Kidney (tissue), 14 donors: ENCODE measurements around the gene SIGLEC12. TPM values are rescaled to one million over a fixed set of nuclear protein-coding genes. Genes with fewer than 3 reads are reported as not detected.

Source experiments
- DNase-seq, 5 donors: peaks; one replicate each; pipeline ENCODE4 v3.0.0-alpha.2; 2013 to 2020
- FAIRE-seq: peaks from 2 replicates; lab custom pipeline; 2012; peaks lifted over from hg19 to GRCh38; lab: Jason Lieb, UNC
- H3K27ac ChIP-seq, 2 donors: one replicate each; pipeline ENCODE4 v1.7.0; 2013; ENCODE audit warnings: low read depth in 2 of 2, low read length in 2 of 2, inconsistent platforms in 1 of 2
- H3K27me3 ChIP-seq: one replicate; pipeline ENCODE4 v1.7.1; 2013; ENCODE audit warnings: low read length, inconsistent platforms; ENCODE audit not compliant: control insufficient read depth, insufficient read depth
- H3K36me3 ChIP-seq, 3 donors: one replicate each; pipeline versions ENCODE4 v1.7.0 to v1.7.1; 2013; ENCODE audit warnings: low read length in 3 of 3, control low read depth in 1 of 3, inconsistent platforms in 1 of 3; ENCODE audit not compliant: insufficient read depth in 3 of 3, control insufficient read depth in 2 of 3
- H3K4me1 ChIP-seq, 3 donors: one replicate each; pipeline versions ENCODE4 v1.7.0 to v1.7.1; 2013; ENCODE audit warnings: low read length in 3 of 3, inconsistent platforms in 1 of 3, low read depth in 1 of 3; ENCODE audit not compliant: control insufficient read depth in 2 of 3, insufficient read depth in 2 of 3
- H3K4me3 ChIP-seq, 3 donors: one replicate each; pipeline versions ENCODE4 v1.7.0 to v1.8.1; 2013; ENCODE audit warnings: low read length in 3 of 3, control low read depth in 1 of 3, inconsistent platforms in 1 of 3
- H3K9ac ChIP-seq, 3 donors: one replicate each; pipeline versions ENCODE4 v1.7.0 to v1.7.1; 2013; ENCODE audit warnings: low read length in 3 of 3, control low read depth in 1 of 3, inconsistent platforms in 1 of 3
- H3K9me3 ChIP-seq, 3 donors: one replicate each; pipeline versions ENCODE4 v1.7.0 to v1.7.1; 2013; ENCODE audit warnings: low read length in 3 of 3, control low read depth in 1 of 3, inconsistent platforms in 1 of 3; ENCODE audit not compliant: control insufficient read depth in 2 of 3, insufficient read depth in 1 of 3
- intact Hi-C: fragments of 100-400 bp; cut with DNase I; formaldehyde crosslinking; loops from one replicate; pipeline ENCODE4 v1.11.1; 2022
- polyA plus RNA-seq: library from polyadenylated mRNA; stranded (reverse); fragments of 350-450 nt; fragmentation: Illumina TruSeq; extraction: RNeasy Lipid Tissue Mini Kit (QIAGEN cat#74804); gene quantifications from one replicate; pipeline ENCODE4 v1.2.3, GENCODE V29; 2014; ENCODE audit warnings: low read depth, low replicate concordance; ENCODE audit not compliant: insufficient read depth
- total RNA-seq: library from RNA; stranded (reverse); fragmentation: NEBNext Ultra II Directional; extraction: Animal tissue kit (Norgen Biotek cat#: 25700); gene quantifications from one replicate; pipeline ENCODE4 v1.2.1, GENCODE V29; 2021
- TF ChIP-seq, protein P1 (sequence below): IDR thresholded peaks from 3 replicates; pipeline ENCODE4 v1.5.1; 2012; ENCODE audit warnings: mild to moderate bottlenecking, moderate library complexity, borderline replicate concordance; ENCODE audit not compliant: insufficient read depth; ENCODE audit errors: extremely low read depth
- donor health status: control.
- donor health status: control.
- donor health status: control.
- donor health status: control.
- donor health status: control.
- donor health status: DM: yes; HTN: yes; CAD: no.
- donor health status: Normal renal cell carcinoma (clear cell type).

Gene SIGLEC12
- total and polyA plus RNA-seq, 2 donors from 2014 or later, result 0.66 TPM; not detected in 1

DNA sequence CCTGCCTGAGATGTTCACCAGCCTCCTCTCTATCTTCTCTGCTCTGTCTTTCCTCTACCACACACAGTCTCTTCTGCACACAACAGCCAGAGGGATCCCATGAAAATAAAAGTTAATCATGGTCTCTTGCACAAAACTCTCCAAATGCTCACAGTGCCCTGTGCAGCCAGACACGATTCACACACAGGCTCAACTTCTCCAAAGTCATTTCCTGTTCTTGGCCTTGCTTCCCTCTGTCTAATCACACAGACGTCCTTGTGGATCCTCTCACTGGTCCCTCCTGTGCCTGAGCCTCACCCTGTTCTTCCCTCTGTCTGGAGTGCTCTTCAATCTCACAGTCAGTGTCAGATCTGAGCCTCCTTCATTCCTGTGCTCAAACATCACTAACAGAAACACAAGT is 7.8 kb downstream of the SIGLEC12 start:
- Histone ChIP-seq H3K27me3 (no peaks in the 10 kb centered on the region), H3K36me3 (no peaks in the 10 kb centered on the region), H3K9me3 (no peaks in the 10 kb centered on the region), H3K4me1 (no peaks in the 10 kb centered on the region), H3K4me3 (no peak overlapping the region), H3K27ac (no peak overlapping the region), H3K9ac (no peak overlapping the region)
- FAIRE-seq (no peak), DNase-seq (no peak)
- TF ChIP-seq, protein P1, sequence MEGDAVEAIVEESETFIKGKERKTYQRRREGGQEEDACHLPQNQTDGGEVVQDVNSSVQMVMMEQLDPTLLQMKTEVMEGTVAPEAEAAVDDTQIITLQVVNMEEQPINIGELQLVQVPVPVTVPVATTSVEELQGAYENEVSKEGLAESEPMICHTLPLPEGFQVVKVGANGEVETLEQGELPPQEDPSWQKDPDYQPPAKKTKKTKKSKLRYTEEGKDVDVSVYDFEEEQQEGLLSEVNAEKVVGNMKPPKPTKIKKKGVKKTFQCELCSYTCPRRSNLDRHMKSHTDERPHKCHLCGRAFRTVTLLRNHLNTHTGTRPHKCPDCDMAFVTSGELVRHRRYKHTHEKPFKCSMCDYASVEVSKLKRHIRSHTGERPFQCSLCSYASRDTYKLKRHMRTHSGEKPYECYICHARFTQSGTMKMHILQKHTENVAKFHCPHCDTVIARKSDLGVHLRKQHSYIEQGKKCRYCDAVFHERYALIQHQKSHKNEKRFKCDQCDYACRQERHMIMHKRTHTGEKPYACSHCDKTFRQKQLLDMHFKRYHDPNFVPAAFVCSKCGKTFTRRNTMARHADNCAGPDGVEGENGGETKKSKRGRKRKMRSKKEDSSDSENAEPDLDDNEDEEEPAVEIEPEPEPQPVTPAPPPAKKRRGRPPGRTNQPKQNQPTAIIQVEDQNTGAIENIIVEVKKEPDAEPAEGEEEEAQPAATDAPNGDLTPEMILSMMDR, result no peak
- intact Hi-C loops, result no loop called here

DNA sequence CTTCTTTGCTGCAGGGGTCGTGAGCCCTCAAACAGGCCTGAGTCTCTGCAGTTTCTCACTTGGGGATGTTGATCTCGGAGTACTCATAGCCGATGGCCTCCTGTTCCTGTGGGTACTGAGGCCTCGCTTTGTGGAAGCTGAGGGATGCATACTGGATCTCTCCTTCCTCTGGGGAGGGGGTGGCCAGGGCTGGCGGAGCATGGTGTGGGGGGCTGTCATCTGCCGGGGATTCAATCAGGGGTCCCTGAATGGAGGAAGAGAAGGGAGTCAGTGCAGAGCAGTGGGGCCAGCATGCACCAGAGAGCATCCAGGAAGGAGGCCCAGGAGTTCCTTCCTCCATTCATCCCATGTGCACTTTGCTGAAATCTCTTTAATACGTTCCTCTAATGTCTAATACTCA is 10.0 kb downstream of the SIGLEC12 start:
- H3K9ac ChIP-seq, result no peak overlapping the region
- no peaks in the 10 kb centered on the region for H3K9me3 ChIP-seq
- TF ChIP-seq, protein P1, result no peak
- H3K4me3 ChIP-seq, result no peak overlapping the region
- H3K4me1 ChIP-seq, result no peaks in the 10 kb centered on the region
- FAIRE-seq (no peak), DNase-seq (no peak)
- no peaks in the 10 kb centered on the region for H3K36me3 ChIP-seq
- intact Hi-C loops, result no loop called here
- H3K27me3 ChIP-seq, result no peaks in the 10 kb centered on the region
- H3K27ac ChIP-seq, result no peak overlapping the region

DNA sequence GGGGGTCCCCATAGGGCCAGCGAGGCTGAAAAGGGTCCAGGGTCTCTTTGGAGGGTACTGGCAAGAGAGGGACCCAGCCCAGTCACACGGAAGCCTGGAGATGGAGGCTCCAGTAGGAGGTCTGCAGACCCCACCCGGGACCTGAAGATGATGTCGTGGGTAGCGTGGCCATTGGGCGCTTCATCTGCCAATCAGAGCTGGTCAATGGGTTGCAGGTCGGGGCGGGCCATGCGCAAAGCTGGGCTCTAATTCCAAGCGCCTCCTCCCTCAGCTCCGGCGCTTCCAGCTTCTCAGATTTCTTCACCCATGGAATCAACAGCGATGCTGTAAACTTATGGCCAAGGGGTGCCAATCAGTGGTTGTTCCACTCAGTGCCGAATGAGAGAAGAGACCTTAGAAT is 10.9 kb downstream of the SIGLEC12 start:
- FAIRE-seq, result no peak

DNA sequence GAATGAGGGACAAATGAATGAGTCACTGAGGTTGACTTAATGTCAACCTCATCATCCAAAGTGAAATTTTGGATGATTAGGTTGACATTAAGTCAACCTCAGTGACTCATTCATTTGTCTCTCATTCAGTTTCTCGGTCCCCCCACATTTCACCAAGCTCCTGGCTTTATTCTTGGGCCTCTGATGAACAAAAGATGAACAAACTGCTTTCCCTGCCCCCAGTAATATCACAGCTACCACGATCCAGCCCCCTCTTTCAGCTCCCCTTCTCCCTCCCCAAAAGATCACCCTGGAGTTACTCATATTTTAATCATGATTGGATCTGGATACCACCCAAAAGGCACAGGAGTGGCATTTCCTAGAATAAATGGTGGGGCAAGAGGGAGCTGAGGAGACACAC is 12.5 kb downstream of the SIGLEC12 start:
- Histone ChIP-seq H3K4me1 (no peaks in the 10 kb centered on the region), H3K27ac (no peak overlapping the region), H3K9me3 (no peaks in the 10 kb centered on the region), H3K4me3 (no peak overlapping the region), H3K9ac (no peak overlapping the region), H3K27me3 (no peaks in the 10 kb centered on the region), H3K36me3 (no peaks in the 10 kb centered on the region)
- no peak for FAIRE-seq
- DNase-seq, result no peak
- TF ChIP-seq, protein P1, result no peak
- intact Hi-C loops, result no loop called here

More for the DNA sequence above, 10.9 kb downstream of the SIGLEC12 start:
- intact Hi-C loops, result no loop called here
- Histone ChIP-seq H3K27ac (no peak overlapping the region), H3K9me3 (no peaks in the 10 kb centered on the region), H3K36me3 (no peaks in the 10 kb centered on the region), H3K4me1 (no peaks in the 10 kb centered on the region), H3K9ac (no peak overlapping the region), H3K4me3 (no peak overlapping the region), H3K27me3 (no peaks in the 10 kb centered on the region)
- DNase-seq, result no peak
- TF ChIP-seq, protein P1, result no peak
